NB4 (cell line): Measurements from ENCODE around the gene GRIN2B.

Experiments used
- DNase-seq: peaks from one replicate; pipeline ENCODE4 v3.0.0; 2010; ENCODE audit warnings: low read depth
- H3K4me3 ChIP-seq: one replicate; pipeline ENCODE4 v1.5.1; 2011; ENCODE audit warnings: mild to moderate bottlenecking, low read depth, low read length, moderate library complexity
- CTCF ChIP-seq: IDR thresholded peaks from one replicate; pipeline ENCODE4 v1.5.1; 2012; ENCODE audit warnings: low read depth, low read length
- MAX ChIP-seq: IDR thresholded peaks from 2 replicates; pipeline ENCODE4 v1.6.1; 2011; ENCODE audit warnings: low read depth, low read length
- MYC ChIP-seq: IDR thresholded peaks from 2 replicates; pipeline ENCODE4 v1.6.1; 2011; ENCODE audit warnings: low read depth, low read length
- POLR2A ChIP-seq: IDR thresholded peaks from 2 replicates; pipeline ENCODE4 v1.6.1; 2011; ENCODE audit warnings: mild to moderate bottlenecking; ENCODE audit not compliant: insufficient read length; ENCODE audit errors: extremely low read depth

Gene GRIN2B

GRCh38 chr12:13940335-13940865 is 41.0 kb downstream of the GRIN2B start:
- no peak for TF ChIP-seq CTCF
- no peak for TF ChIP-seq MYC
- TF ChIP-seq POLR2A = no peak
- TF ChIP-seq MAX = no peak
- DNase-seq = no peak
- no peak overlapping the region for H3K4me3 ChIP-seq

GRCh38 chr12:13937735-13938134 is 43.7 kb downstream of the GRIN2B start:
- no peak overlapping the region for H3K4me3 ChIP-seq
- DNase-seq = no peak

GRCh38 chr12:13935169-13935568 is 46.2 kb downstream of the GRIN2B start:
- no peak for DNase-seq
- H3K4me3 ChIP-seq = no peak overlapping the region
- TF ChIP-seq MYC = no peak
- TF ChIP-seq MAX = no peak
- no peak for TF ChIP-seq POLR2A
- TF ChIP-seq CTCF = no peak

More at GRCh38 chr12:13937735-13938134, 43.7 kb downstream of the GRIN2B start:
- TF ChIP-seq MAX (no peak), CTCF (no peak), MYC (no peak)
